ENCODE data around the gene LIF.
"Not testable (repeated sequence)": the region's sequence is repeated elsewhere in the genome, so short reads cannot be mapped to it uniquely, and the experiment has no call there.

GRCh38 chr22:30234325-30234724, 12.2 kb downstream of the LIF start:
- TF ChIP-seq CTCF (optimal IDR thresholded peaks at IDR 0.05 in 1 of 3, IDR thresholded peaks at IDR 0.05 in 1 of 3, conservative IDR thresholded peaks at IDR 0.05 in 1 of 3; ENCODE audit: extremely low read depth in 1 of 3, insufficient read depth in 2 of 3, low read length in 3 of 3); EZH2 (IDR thresholded peaks at IDR 0.05; ENCODE audit: low read length): not testable (repeated sequence)
